Hepatocyte (in vitro differentiated cells): ENCODE results near the gene HOXD12. TPM values are rescaled to one million over a fixed set of nuclear protein-coding genes. Genes with fewer than 3 reads are reported as not detected.

Experiments
- DNase-seq: peaks from one replicate; pipeline ENCODE4 v3.0.0-alpha.2; 2016; ENCODE audit warnings: low spot score
- H2AFZ ChIP-seq: fragments of 200-600 bp; sonication (generic); 2 replicates; pipeline ENCODE4 v1.6.0; 2016; ENCODE audit warnings: antibody characterized with exemption, mild to moderate bottlenecking
- H3K27ac ChIP-seq: fragments of 200-600 bp; sonication (generic); 2 replicates; pipeline ENCODE4 v1.5.1; 2016; ENCODE audit warnings: mild to moderate bottlenecking
- H3K27me3 ChIP-seq: fragments of 200-600 bp; sonication (generic); 2 replicates; pipeline ENCODE4 v1.6.1; 2016
- H3K36me3 ChIP-seq: fragments of 200-600 bp; sonication (generic); replicated peaks from 2 replicates; pipeline ENCODE4 v1.5.1; 2016; ENCODE audit warnings: low read depth; ENCODE audit not compliant: insufficient read depth
- H3K4me1 ChIP-seq: fragments of 200-600 bp; sonication (generic); 2 replicates; pipeline ENCODE4 v1.5.1; 2016; ENCODE audit warnings: mild to moderate bottlenecking, moderate library complexity; ENCODE audit not compliant: insufficient read depth
- H3K4me2 ChIP-seq: fragments of 200-600 bp; sonication (generic); 2 replicates; pipeline ENCODE4 v1.6.0; 2016
- H3K4me3 ChIP-seq: fragments of 200-600 bp; sonication (generic); 2 replicates; pipeline ENCODE4 v1.5.1; 2016; ENCODE audit warnings: mild to moderate bottlenecking
- H3K79me2 ChIP-seq: fragments of 200-600 bp; sonication (generic); 2 replicates; pipeline ENCODE4 v1.6.0; 2017; ENCODE audit warnings: mild to moderate bottlenecking
- H3K9me2 ChIP-seq: fragments of 200-600 bp; sonication (generic); replicated peaks from 2 replicates; pipeline ENCODE4 v1.6.0; 2017; ENCODE audit warnings: mild to moderate bottlenecking; ENCODE audit not compliant: insufficient read depth
- H3K9me3 ChIP-seq: fragments of 200-600 bp; sonication (generic); 2 replicates; pipeline ENCODE4 v1.5.1; 2016; ENCODE audit warnings: low read depth, mild to moderate bottlenecking
- H4K20me1 ChIP-seq: fragments of 200-600 bp; sonication (generic); 2 replicates; pipeline ENCODE4 v1.6.0; 2016; ENCODE audit warnings: mild to moderate bottlenecking; ENCODE audit not compliant: insufficient read depth, poor library complexity, severe bottlenecking
- EZH2 ChIP-seq: fragments of 200-600 bp; sonication (generic); IDR thresholded peaks from 2 replicates; pipeline ENCODE4 v1.6.1; 2016; ENCODE audit warnings: antibody characterized with exemption, mild to moderate bottlenecking, borderline replicate concordance
- EZH2phosphoT487 ChIP-seq: fragments of 200-600 bp; sonication (generic); IDR thresholded peaks from one replicate; pipeline ENCODE4 v1.6.1; 2018; ENCODE audit warnings: antibody characterized with exemption, mild to moderate bottlenecking, low read depth, moderate library complexity; ENCODE audit not compliant: unreplicated experiment, severe bottlenecking
- WGBS: methylation state at CpG from one replicate; pipeline ENCODE4 v1.1.6; 2016; ENCODE audit warnings: low lambda C conversion rate; ENCODE audit errors: missing lambda C conversion rate; 5-methylcytosine and 5-hydroxymethylcytosine counted together
- polyA plus RNA-seq: library from polyadenylated mRNA; unstranded; fragments of >200 nt; fragmentation: Nextera tagmentation; extraction: Ambion mirVana; gene quantifications from 2 replicates; pipeline ENCODE4 v1.2.1, GENCODE V29; 2016
- total RNA-seq: library from RNA; depleted of rRNA; stranded (reverse); fragments of >200 nt; gene quantifications from 2 replicates; pipeline ENCODE4 v1.2.3, GENCODE V29; 2014
- TF ChIP-seq, protein P1 (sequence below): fragments of 200-600 bp; sonication (generic); IDR thresholded peaks from 2 replicates; pipeline ENCODE4 v1.5.1; 2016; ENCODE audit warnings: antibody characterized with exemption, mild to moderate bottlenecking; ENCODE audit not compliant: poor library complexity

Gene HOXD12
- total and polyA plus RNA-seq, 2 experiments from 2014 or later: 3.3 to 29.0 TPM

DNA sequence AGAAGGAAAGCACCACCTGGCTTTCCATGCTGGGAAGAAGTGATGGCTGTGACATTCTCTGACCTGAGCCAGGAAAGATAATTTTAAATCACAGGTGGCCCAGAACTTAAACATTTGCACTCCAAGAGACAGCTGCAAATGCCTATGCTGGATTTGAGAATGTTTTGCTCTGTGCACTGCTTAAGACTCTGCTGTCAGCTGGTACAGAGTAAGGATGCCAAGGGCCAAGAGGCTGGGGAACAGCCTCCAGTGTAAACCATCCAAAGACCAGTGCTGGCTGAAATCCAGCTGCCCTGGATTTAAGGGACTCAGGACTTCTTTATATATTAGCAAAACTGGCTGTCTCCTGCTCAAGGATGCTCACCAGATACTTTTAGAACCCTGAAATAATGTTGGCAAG, 33.8 kb downstream of the HOXD12 start:
- H3K27me3 ChIP-seq: peaks cover 93% of the 10 kb centered on the region
- no peak overlapping the region for H2AFZ ChIP-seq
- no peak overlapping the region for H3K4me3 ChIP-seq
- H3K36me3 ChIP-seq: no peaks in the 10 kb centered on the region
- H3K4me1 ChIP-seq: peaks cover 17% of the 10 kb centered on the region
- no peaks in the 10 kb centered on the region for H3K79me2 ChIP-seq
- TF ChIP-seq EZH2phosphoT487 (no peak), EZH2 (no peak)
- TF ChIP-seq, protein P1, sequence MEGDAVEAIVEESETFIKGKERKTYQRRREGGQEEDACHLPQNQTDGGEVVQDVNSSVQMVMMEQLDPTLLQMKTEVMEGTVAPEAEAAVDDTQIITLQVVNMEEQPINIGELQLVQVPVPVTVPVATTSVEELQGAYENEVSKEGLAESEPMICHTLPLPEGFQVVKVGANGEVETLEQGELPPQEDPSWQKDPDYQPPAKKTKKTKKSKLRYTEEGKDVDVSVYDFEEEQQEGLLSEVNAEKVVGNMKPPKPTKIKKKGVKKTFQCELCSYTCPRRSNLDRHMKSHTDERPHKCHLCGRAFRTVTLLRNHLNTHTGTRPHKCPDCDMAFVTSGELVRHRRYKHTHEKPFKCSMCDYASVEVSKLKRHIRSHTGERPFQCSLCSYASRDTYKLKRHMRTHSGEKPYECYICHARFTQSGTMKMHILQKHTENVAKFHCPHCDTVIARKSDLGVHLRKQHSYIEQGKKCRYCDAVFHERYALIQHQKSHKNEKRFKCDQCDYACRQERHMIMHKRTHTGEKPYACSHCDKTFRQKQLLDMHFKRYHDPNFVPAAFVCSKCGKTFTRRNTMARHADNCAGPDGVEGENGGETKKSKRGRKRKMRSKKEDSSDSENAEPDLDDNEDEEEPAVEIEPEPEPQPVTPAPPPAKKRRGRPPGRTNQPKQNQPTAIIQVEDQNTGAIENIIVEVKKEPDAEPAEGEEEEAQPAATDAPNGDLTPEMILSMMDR: no peak
- H3K9me3 ChIP-seq: no peaks in the 10 kb centered on the region
- no peaks in the 10 kb centered on the region for H3K9me2 ChIP-seq
- H3K27ac ChIP-seq: no peak overlapping the region
- no peak for DNase-seq
- no peaks in the 10 kb centered on the region for H4K20me1 ChIP-seq
- no peak overlapping the region for H3K4me2 ChIP-seq

DNA sequence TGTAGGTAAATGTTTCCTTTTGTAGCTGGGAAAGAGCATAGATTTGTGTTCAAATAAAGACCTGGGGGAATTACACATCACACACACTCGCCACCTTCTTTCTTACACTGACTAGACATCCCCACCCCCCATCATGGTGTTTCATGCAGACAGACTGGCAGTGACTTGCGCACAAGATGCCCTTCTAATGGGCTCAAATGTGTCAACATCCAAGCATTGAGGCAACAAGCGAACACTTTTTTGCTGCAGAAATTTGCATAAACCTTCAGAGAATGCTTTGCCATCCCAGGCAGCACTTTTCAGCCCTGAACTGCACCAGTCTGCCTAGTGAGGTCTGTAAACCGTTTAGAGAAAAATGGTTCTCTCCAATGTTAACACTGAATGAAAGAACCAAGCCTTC, 34.4 kb downstream of the HOXD12 start:
- Histone ChIP-seq H3K27me3 (peaks cover 93% of the 10 kb centered on the region), H3K4me3 (no peak overlapping the region), H3K9me3 (no peaks in the 10 kb centered on the region), H3K4me1 (peaks cover 12% of the 10 kb centered on the region), H3K27ac (no peak overlapping the region), H2AFZ (no peak overlapping the region), H3K79me2 (no peaks in the 10 kb centered on the region), H3K9me2 (no peaks in the 10 kb centered on the region), H3K4me2 (no peak overlapping the region), H4K20me1 (no peaks in the 10 kb centered on the region), H3K36me3 (no peaks in the 10 kb centered on the region)
- 33% methylated on average over 4 of the region's 4 CpGs for WGBS
- TF ChIP-seq, protein P1: no peak
- no peak for TF ChIP-seq EZH2
- TF ChIP-seq EZH2phosphoT487: no peak
- DNase-seq: no peak

DNA sequence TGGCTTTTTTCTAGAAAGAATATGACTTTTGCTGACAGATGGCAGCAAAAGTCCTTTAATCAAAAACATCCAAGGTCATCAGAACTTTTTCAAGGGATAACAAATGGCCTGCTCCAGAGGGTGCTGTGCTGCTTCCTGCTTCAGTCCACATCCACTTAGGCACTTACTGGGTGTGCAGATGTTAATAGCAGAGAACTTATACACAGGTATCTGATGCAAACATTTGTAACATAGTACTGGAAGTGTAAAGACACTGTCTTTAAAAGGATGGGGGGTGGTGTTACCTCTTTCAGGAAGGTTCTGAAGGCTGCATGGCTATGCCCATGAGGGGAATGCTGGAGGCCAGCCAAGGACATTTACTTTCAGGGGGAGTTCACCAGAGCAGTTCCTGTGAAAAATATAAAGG, 35.4 kb downstream of the HOXD12 start:
- H3K9me2 ChIP-seq: no peaks in the 10 kb centered on the region
- peaks cover 4% of the 10 kb centered on the region for H3K4me1 ChIP-seq
- H3K36me3 ChIP-seq: no peaks in the 10 kb centered on the region
- H3K9me3 ChIP-seq: no peaks in the 10 kb centered on the region
- no peak for DNase-seq
- peaks cover 95% of the 10 kb centered on the region for H3K27me3 ChIP-seq
- H3K79me2 ChIP-seq: no peaks in the 10 kb centered on the region
- no peak overlapping the region for H3K27ac ChIP-seq
- no peak overlapping the region for H3K4me2 ChIP-seq
- TF ChIP-seq, protein P1: no peak
- TF ChIP-seq EZH2 (no peak), EZH2phosphoT487 (no peak)
- H3K4me3 ChIP-seq: no peak overlapping the region
- H4K20me1 ChIP-seq: no peaks in the 10 kb centered on the region
- no peak overlapping the region for H2AFZ ChIP-seq

DNA sequence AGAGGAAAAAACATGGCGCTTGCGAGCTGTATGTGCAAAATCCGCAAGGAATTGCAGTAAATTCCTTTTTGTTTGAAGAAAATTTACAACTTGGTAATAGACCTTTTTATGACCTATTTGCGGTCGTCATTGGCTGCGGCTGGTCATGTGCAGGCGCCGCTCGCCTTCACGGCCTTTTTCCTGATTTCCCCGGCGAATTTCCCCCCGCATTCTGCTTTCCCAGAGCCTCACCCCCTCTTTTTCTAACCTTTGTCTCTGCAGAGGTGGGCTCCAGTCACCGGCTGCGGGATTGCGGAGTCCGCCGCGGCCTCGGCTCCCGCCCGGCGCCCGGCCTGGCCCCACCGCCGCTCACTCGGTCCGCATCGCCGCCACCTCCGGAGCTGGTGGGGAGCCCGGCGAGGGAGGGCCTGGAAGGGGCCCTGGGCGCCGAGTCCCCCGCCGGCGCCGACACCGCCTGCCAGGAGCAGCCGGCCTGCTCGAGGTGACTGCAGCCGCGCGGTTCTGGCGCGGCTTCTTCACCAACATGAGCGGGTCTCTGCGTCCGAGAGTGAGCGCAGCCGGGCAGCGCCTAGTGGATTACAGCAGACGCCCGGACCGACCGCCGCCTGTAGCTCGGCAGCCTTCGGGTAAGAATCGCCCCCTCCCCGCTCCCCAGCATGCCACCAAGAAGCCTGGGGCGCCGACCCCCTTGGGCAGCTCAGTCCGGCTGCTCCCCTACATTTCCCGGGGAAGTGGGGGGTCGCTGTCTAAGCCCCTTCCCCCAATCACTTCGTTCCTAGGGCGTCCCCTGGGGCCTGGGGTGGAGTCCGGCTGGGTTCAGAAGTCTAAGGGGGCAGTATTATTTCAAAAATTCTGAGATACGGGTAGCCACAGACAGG, 37.0 kb downstream of the HOXD12 start:
- no peak overlapping the region for H3K27ac ChIP-seq
- WGBS: 3% methylated on average over 50 of the region's 71 CpGs
- no peaks in the 10 kb centered on the region for H3K36me3 ChIP-seq
- H3K4me2 ChIP-seq: peak overlapping the region; percentile 93
- H3K4me1 ChIP-seq: peaks cover 8% of the 10 kb centered on the region
- H2AFZ ChIP-seq: peak overlapping the region; percentile 68
- DNase-seq: peak; percentile 54
- no peaks in the 10 kb centered on the region for H3K9me2 ChIP-seq
- no peaks in the 10 kb centered on the region for H3K79me2 ChIP-seq
- peak overlapping the region; percentile 67 for H3K4me3 ChIP-seq
- no peaks in the 10 kb centered on the region for H4K20me1 ChIP-seq
- TF ChIP-seq, protein P1: no peak
- peak; percentile 30 for TF ChIP-seq EZH2
- H3K9me3 ChIP-seq: no peaks in the 10 kb centered on the region
- H3K27me3 ChIP-seq: peaks cover 94% of the 10 kb centered on the region
